ENCODE measurements around the gene NFATC2. TPM values are rescaled to one million over a fixed set of nuclear protein-coding genes. Genes with fewer than 3 reads are reported as not detected.

NFATC2 gene
- total and polyA plus RNA-seq, 12 donors, result 0.43 to 5.7 (median 3.3) TPM

GRCh38 chr20:51565298-51566144 lies 23.0 kb upstream of the NFATC2 start:
- intact Hi-C loops (cut with DNase I), result loop anchor here in 3 of 10 donors (10.0 kb wide), 3 partner anchors 111 to 181 kb away; no protein-coding TSS in a partner anchor
- Histone ChIP-seq H3K27ac (peak overlapping the region in 1 of 10 donors; percentile 24), H3K27me3 (peaks cover 0 to 46% (median 0%) of the 10 kb centered on the region in 7 donors), H3K9me3 (no peaks in the 10 kb centered on the region), H3K36me3 (no peaks in the 10 kb centered on the region), H3K4me3 (no peak overlapping the region), H3K4me1 (peaks cover 12 to 58% (median 42%) of the 10 kb centered on the region in 9 donors)
- DNase-seq (no peak), ATAC-seq (no peak)
- no peak for TF ChIP-seq CTCF (IDR thresholded peaks at IDR 0.05)
- WGBS, 2 donors, result 44% methylated on average over 14 of the region's 14 CpGs

- H3K4me1 ChIP-seq, result peaks cover 8 to 63% (median 45%) of the 10 kb centered on the region in 9 donors
- peaks cover 0 to 64% (median 0%) of the 10 kb centered on the region in 7 donors for H3K27me3 ChIP-seq
- peak in 2 of 9 donors; percentile 11 to 14 for TF ChIP-seq CTCF (IDR thresholded peaks at IDR 0.05)
- no peaks in the 10 kb centered on the region for H3K9me3 ChIP-seq
- H3K4me3 ChIP-seq, result peak overlapping the region in 8 of 10 donors; percentile 19 to 72 (median 62)
- peak; percentile 23 to 74 (median 52) for ATAC-seq
- H3K27ac ChIP-seq, result peak overlapping the region; percentile 66 to 96 (median 86)
- intact Hi-C loops (cut with DNase I), result loop anchor here in 5 of 10 donors (5.0 to 10.0 kb wide), 5 partner anchors 71 to 179 kb away; no protein-coding TSS in a partner anchor
- DNase-seq, result peak; percentile 68 to 73
- 36 to 37% methylated on average over 15 of the region's 15 CpGs for WGBS, 2 donors
- no peaks in the 10 kb centered on the region for H3K36me3 ChIP-seq
Observed at GRCh38 chr20:51563486-51564332, 21.2 kb upstream of the NFATC2 start.

DNA sequence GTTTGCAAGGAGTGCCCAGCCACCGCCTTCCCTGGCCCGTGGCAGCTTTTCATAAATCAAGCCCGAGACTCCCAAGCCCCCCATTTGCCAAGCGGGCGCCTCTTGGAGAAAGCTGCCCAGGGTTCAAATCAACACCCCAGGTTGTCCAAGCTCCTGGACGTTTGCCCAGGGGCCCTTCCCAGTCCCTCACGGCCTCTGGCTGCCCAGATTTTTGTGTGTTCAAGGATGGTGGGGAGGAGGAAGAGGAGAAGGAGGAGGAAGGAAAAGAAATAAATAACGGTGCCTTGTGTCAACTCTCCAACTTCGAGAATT lies 20.6 kb upstream of the NFATC2 start:
- H3K4me3 ChIP-seq, result peak overlapping the region; percentile 19 to 72 (median 59)
- no peaks in the 10 kb centered on the region for H3K36me3 ChIP-seq
- WGBS, 2 donors, result 6 to 7% methylated on average over 9 of the region's 9 CpGs
- DNase-seq (no peak), ATAC-seq (peak in 5 of 8 donors; percentile 1 to 7 (median 3))
- no peak for TF ChIP-seq CTCF (IDR thresholded peaks at IDR 0.05)
- H3K27ac ChIP-seq, result peak overlapping the region; percentile 66 to 96 (median 86)
- H3K27me3 ChIP-seq, result peaks cover 0 to 69% (median 0%) of the 10 kb centered on the region in 7 donors
- H3K9me3 ChIP-seq, result no peaks in the 10 kb centered on the region
- intact Hi-C loops (cut with DNase I), result loop anchor here in 5 of 10 donors (5.0 to 10.0 kb wide), 5 partner anchors 71 to 178 kb away; no protein-coding TSS in a partner anchor
- H3K4me1 ChIP-seq, result peaks cover 8 to 63% (median 45%) of the 10 kb centered on the region in 9 donors

Data from heart right ventricle (tissue), 16 donors.